Thyroid gland (tissue), 4 donors: ENCODE results near the gene IL2.

ENCODE experiments used
- POLR2A ChIP-seq, 2 donors: fragments of 450-650 bp; IDR thresholded peaks; one replicate each; pipeline ENCODE4 v1.6.1; 2017; ENCODE audit warnings: antibody characterized with exemption in 2 of 2, mild to moderate bottlenecking in 2 of 2, moderate library complexity in 1 of 2
- TF ChIP-seq, protein P1 (sequence below), 6 experiments: fragments of 200-600 bp in 3 of 6; fragments of 450-650 bp in 3 of 6; sonication (generic) in 3 of 6; IDR thresholded peaks; one replicate each; pipeline ENCODE4 v1.5.1; 2016 to 2019; ENCODE audit warnings: antibody characterized with exemption in 6 of 6, mild to moderate bottlenecking in 2 of 6, inconsistent platforms in 1 of 6, moderate library complexity in 1 of 6

DNA sequence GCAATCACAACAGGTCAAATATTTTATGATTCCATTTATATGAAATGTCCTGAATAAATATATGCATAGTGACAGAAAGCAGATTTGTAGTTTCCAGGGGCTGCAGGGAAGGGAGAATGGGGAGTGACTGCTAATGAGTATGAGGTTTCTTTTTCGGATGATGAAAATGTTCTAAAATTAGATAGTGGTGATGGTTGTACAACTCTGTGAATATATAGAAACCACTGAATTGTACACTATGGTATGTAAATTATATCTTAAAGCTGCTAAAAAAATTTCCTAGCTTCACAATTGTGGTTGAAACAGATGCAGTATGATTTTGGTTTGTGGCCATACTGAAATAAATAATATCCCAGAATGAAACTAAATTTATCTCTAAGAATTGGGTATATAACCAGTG is 12.9 kb upstream of the IL2 start:
- TF ChIP-seq, protein P1, sequence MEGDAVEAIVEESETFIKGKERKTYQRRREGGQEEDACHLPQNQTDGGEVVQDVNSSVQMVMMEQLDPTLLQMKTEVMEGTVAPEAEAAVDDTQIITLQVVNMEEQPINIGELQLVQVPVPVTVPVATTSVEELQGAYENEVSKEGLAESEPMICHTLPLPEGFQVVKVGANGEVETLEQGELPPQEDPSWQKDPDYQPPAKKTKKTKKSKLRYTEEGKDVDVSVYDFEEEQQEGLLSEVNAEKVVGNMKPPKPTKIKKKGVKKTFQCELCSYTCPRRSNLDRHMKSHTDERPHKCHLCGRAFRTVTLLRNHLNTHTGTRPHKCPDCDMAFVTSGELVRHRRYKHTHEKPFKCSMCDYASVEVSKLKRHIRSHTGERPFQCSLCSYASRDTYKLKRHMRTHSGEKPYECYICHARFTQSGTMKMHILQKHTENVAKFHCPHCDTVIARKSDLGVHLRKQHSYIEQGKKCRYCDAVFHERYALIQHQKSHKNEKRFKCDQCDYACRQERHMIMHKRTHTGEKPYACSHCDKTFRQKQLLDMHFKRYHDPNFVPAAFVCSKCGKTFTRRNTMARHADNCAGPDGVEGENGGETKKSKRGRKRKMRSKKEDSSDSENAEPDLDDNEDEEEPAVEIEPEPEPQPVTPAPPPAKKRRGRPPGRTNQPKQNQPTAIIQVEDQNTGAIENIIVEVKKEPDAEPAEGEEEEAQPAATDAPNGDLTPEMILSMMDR (IDR thresholded peaks at IDR 0.05), result no peak
- TF ChIP-seq POLR2A (IDR thresholded peaks at IDR 0.05), result no peak
